Measurements from ENCODE around the gene OR2A7. TPM values are rescaled to one million over a fixed set of nuclear protein-coding genes. Genes with fewer than 3 reads are reported as not detected.
"Not testable (repeated sequence)": the region's sequence is repeated elsewhere in the genome, so short reads cannot be mapped to it uniquely, and the experiment has no call there.

The OR2A7 gene
- total and polyA plus RNA-seq, 2 donors (not counting 1 experiment from before 2014, with no cell fraction given): 2.7 to 3.3 TPM

DNA sequence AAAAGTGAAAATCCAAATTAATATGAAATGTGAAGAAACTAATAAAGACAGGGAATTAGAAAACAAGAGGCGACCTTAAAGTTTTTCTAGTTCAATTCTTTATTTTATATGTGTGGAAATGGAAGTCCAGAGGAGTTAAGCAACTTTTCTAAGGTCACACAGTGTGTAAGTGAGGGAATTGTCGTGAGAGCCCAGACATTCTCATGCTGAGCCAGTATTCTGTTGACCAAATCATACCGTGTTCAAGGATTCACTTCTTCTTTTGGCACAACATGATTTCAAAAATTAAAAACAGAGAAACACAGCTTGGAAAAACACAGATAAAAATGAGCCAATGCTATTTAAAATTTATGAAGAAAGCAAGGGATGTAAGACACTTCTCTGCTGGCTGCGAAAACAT is 37.7 kb downstream of the OR2A7 start:
- H3K79me2 ChIP-seq (ENCODE audit: control insufficient read depth, insufficient read depth, low read length); POLR2A ChIA-PET; H3K9ac ChIP-seq (ENCODE audit: low read length); H3K4me1 ChIP-seq (ENCODE audit: control insufficient read depth in 2 of 2, insufficient read depth in 2 of 2, low read length in 2 of 2); H3K27ac ChIP-seq (ENCODE audit: low read length in 2 of 2); intact Hi-C loops (cut with micrococcal nuclease); H3K4me3 ChIP-seq (ENCODE audit: control extremely low read depth in 1 of 5, extremely low read depth in 1 of 5, insufficient read depth in 1 of 5, low read depth in 2 of 5, low read length in 4 of 5); H3K27me3 Mint-ChIP-seq; H2AFZ ChIP-seq (ENCODE audit: insufficient read depth, low read depth, low read length, poor library complexity, severe bottlenecking); H3K4me2 ChIP-seq (replicated peaks; ENCODE audit: low read depth, low read length, poor library complexity, severe bottlenecking); CTCF ChIA-PET; H3K27me3 ChIP-seq (replicated peaks in 1 of 4; ENCODE audit: control extremely low read depth in 1 of 4, control insufficient read depth in 3 of 4, insufficient read depth in 4 of 4, low read length in 3 of 4); ATAC-seq (ENCODE audit: low read depth); H3K4me3 Mint-ChIP-seq; H3K4me1 Mint-ChIP-seq; H3K9me3 ChIP-seq (ENCODE audit: control extremely low read depth in 1 of 3, control insufficient read depth in 2 of 3, insufficient read depth in 1 of 3, low read length in 2 of 3); H3K9me3 Mint-ChIP-seq (ENCODE audit: insufficient read depth); H3K27ac Mint-ChIP-seq; H4K20me1 ChIP-seq (ENCODE audit: control insufficient read depth, insufficient read depth, low read length, poor library complexity, severe bottlenecking); DNase-seq; H3K36me3 ChIP-seq (replicated peaks in 1 of 2; ENCODE audit: control extremely low read depth in 1 of 2, control insufficient read depth in 1 of 2, extremely low read depth in 1 of 2, insufficient read depth in 2 of 2, low read length in 1 of 2): not testable (repeated sequence)
- WGBS (ENCODE audit: insufficient coverage): no CpG with 5 or more reads among the region's 4 CpGs

DNA sequence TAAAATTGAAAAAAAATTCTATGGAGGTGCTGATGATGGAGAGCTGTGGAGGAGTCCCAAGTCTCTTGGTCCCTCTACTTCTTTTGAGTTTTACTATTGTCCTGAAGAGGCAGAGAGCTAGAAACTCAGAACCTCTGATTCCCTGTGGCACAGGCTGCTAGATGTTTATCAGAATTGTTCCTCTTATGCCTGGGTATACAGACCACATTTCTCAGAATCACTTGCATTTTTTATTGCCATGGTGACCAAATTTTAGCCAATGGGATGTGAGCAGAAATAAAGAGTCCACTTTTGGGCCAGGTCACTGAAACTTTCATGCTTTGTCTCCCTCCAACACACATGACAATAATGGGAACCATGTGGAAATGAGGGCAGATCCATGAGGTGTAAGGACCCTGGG is 40.9 kb downstream of the OR2A7 start:
- H3K27me3 ChIP-seq (replicated peaks in 1 of 4; ENCODE audit: control extremely low read depth in 1 of 4, control insufficient read depth in 3 of 4, insufficient read depth in 4 of 4, low read length in 3 of 4); H3K4me1 ChIP-seq (ENCODE audit: control insufficient read depth in 2 of 2, insufficient read depth in 2 of 2, low read length in 2 of 2); H4K20me1 ChIP-seq (ENCODE audit: control insufficient read depth, insufficient read depth, low read length, poor library complexity, severe bottlenecking); H2AFZ ChIP-seq (ENCODE audit: insufficient read depth, low read depth, low read length, poor library complexity, severe bottlenecking); H3K4me2 ChIP-seq (replicated peaks; ENCODE audit: low read depth, low read length, poor library complexity, severe bottlenecking); H3K4me3 Mint-ChIP-seq; H3K9me3 Mint-ChIP-seq (ENCODE audit: insufficient read depth); intact Hi-C loops (cut with micrococcal nuclease); H3K27ac Mint-ChIP-seq; H3K9me3 ChIP-seq (ENCODE audit: control extremely low read depth in 1 of 3, control insufficient read depth in 2 of 3, insufficient read depth in 1 of 3, low read length in 2 of 3); H3K4me1 Mint-ChIP-seq; DNase-seq; H3K36me3 ChIP-seq (replicated peaks in 1 of 2; ENCODE audit: control extremely low read depth in 1 of 2, control insufficient read depth in 1 of 2, extremely low read depth in 1 of 2, insufficient read depth in 2 of 2, low read length in 1 of 2); H3K27ac ChIP-seq (ENCODE audit: low read length in 2 of 2); H3K9ac ChIP-seq (ENCODE audit: low read length); POLR2A ChIA-PET; H3K27me3 Mint-ChIP-seq; CTCF ChIA-PET; H3K79me2 ChIP-seq (ENCODE audit: control insufficient read depth, insufficient read depth, low read length); ATAC-seq (ENCODE audit: low read depth); H3K4me3 ChIP-seq (ENCODE audit: control extremely low read depth in 1 of 5, extremely low read depth in 1 of 5, insufficient read depth in 1 of 5, low read depth in 2 of 5, low read length in 4 of 5): not testable (repeated sequence)

DNA sequence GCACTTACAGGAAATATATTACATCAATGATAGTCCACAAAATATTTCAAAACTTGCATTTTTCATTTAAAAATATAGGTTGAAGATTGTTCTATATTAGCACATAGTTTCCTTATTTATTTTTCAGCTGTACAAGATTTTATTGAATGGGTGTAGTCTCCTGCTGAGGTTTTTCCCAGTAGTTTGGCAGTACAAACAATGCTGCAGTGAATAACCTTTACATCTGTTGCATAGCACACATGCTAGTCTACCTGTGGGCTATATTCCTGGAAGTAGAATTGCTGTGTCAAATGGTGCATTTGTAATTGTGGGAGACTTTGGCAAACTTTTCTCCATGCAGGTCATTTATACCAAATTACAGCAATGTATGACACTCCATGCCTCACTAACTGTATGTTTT is 44.1 kb downstream of the OR2A7 start:
- H3K27me3 Mint-ChIP-seq; H3K4me3 Mint-ChIP-seq; H3K36me3 ChIP-seq (replicated peaks in 1 of 2; ENCODE audit: control extremely low read depth in 1 of 2, control insufficient read depth in 1 of 2, extremely low read depth in 1 of 2, insufficient read depth in 2 of 2, low read length in 1 of 2); H4K20me1 ChIP-seq (ENCODE audit: control insufficient read depth, insufficient read depth, low read length, poor library complexity, severe bottlenecking); POLR2A ChIA-PET; H3K79me2 ChIP-seq (ENCODE audit: control insufficient read depth, insufficient read depth, low read length); intact Hi-C loops (cut with micrococcal nuclease); H3K4me2 ChIP-seq (replicated peaks; ENCODE audit: low read depth, low read length, poor library complexity, severe bottlenecking); H3K27me3 ChIP-seq (replicated peaks in 1 of 4; ENCODE audit: control extremely low read depth in 1 of 4, control insufficient read depth in 3 of 4, insufficient read depth in 4 of 4, low read length in 3 of 4); H3K27ac Mint-ChIP-seq; H3K27ac ChIP-seq (ENCODE audit: low read length in 2 of 2); H3K9me3 ChIP-seq (ENCODE audit: control extremely low read depth in 1 of 3, control insufficient read depth in 2 of 3, insufficient read depth in 1 of 3, low read length in 2 of 3); DNase-seq; H3K9me3 Mint-ChIP-seq (ENCODE audit: insufficient read depth); ATAC-seq (ENCODE audit: low read depth); H3K4me1 ChIP-seq (ENCODE audit: control insufficient read depth in 2 of 2, insufficient read depth in 2 of 2, low read length in 2 of 2); CTCF ChIA-PET; H3K9ac ChIP-seq (ENCODE audit: low read length); H3K4me1 Mint-ChIP-seq; H2AFZ ChIP-seq (ENCODE audit: insufficient read depth, low read depth, low read length, poor library complexity, severe bottlenecking); H3K4me3 ChIP-seq (ENCODE audit: control extremely low read depth in 1 of 5, extremely low read depth in 1 of 5, insufficient read depth in 1 of 5, low read depth in 2 of 5, low read length in 4 of 5): not testable (repeated sequence)

GRCh38 chr7:144219149-144219548 is 45.4 kb downstream of the OR2A7 start:
- H3K4me1 Mint-ChIP-seq; H3K27me3 ChIP-seq (replicated peaks in 1 of 4; ENCODE audit: control extremely low read depth in 1 of 4, control insufficient read depth in 3 of 4, insufficient read depth in 4 of 4, low read length in 3 of 4); H3K4me1 ChIP-seq (ENCODE audit: control insufficient read depth in 2 of 2, insufficient read depth in 2 of 2, low read length in 2 of 2); H3K36me3 ChIP-seq (replicated peaks in 1 of 2; ENCODE audit: control extremely low read depth in 1 of 2, control insufficient read depth in 1 of 2, extremely low read depth in 1 of 2, insufficient read depth in 2 of 2, low read length in 1 of 2); H4K20me1 ChIP-seq (ENCODE audit: control insufficient read depth, insufficient read depth, low read length, poor library complexity, severe bottlenecking); CTCF ChIA-PET; H3K4me3 Mint-ChIP-seq; intact Hi-C loops (cut with micrococcal nuclease); H3K9me3 ChIP-seq (ENCODE audit: control extremely low read depth in 1 of 3, control insufficient read depth in 2 of 3, insufficient read depth in 1 of 3, low read length in 2 of 3); H3K27ac ChIP-seq (ENCODE audit: low read length in 2 of 2); H3K79me2 ChIP-seq (ENCODE audit: control insufficient read depth, insufficient read depth, low read length); POLR2A ChIA-PET; H3K4me3 ChIP-seq (ENCODE audit: control extremely low read depth in 1 of 5, extremely low read depth in 1 of 5, insufficient read depth in 1 of 5, low read depth in 2 of 5, low read length in 4 of 5); DNase-seq; H2AFZ ChIP-seq (ENCODE audit: insufficient read depth, low read depth, low read length, poor library complexity, severe bottlenecking); H3K27me3 Mint-ChIP-seq; H3K4me2 ChIP-seq (replicated peaks; ENCODE audit: low read depth, low read length, poor library complexity, severe bottlenecking); H3K9me3 Mint-ChIP-seq (ENCODE audit: insufficient read depth); H3K9ac ChIP-seq (ENCODE audit: low read length); H3K27ac Mint-ChIP-seq: not testable (repeated sequence)
- peak; percentile 36 for ATAC-seq (ENCODE audit: low read depth)
- no CpG with 5 or more reads among the region's 4 CpGs for WGBS (ENCODE audit: insufficient coverage)
